22Rv1 (cell line): ENCODE measurements around the gene HEBP2.

ENCODE experiments used
- H3K27ac ChIP-seq: fragments of 450-650 bp; 2 replicates; pipeline ENCODE4 v1.5.1; 2017
- ZFX ChIP-seq: fragments of 450-650 bp; IDR thresholded peaks from 2 replicates; pipeline ENCODE4 v1.6.1; 2017; ENCODE audit warnings: antibody characterized with exemption, borderline replicate concordance
- TF ChIP-seq, protein P1 (sequence below): fragments of 450-650 bp; IDR thresholded peaks from 2 replicates; pipeline ENCODE4 v1.5.1; 2017; ENCODE audit warnings: mild to moderate bottlenecking

HEBP2 gene

GRCh38 chr6:138432063-138432356, 28.0 kb downstream of the HEBP2 start:
- no peak overlapping the region for H3K27ac ChIP-seq
- TF ChIP-seq ZFX: no peak
- TF ChIP-seq, protein P1, sequence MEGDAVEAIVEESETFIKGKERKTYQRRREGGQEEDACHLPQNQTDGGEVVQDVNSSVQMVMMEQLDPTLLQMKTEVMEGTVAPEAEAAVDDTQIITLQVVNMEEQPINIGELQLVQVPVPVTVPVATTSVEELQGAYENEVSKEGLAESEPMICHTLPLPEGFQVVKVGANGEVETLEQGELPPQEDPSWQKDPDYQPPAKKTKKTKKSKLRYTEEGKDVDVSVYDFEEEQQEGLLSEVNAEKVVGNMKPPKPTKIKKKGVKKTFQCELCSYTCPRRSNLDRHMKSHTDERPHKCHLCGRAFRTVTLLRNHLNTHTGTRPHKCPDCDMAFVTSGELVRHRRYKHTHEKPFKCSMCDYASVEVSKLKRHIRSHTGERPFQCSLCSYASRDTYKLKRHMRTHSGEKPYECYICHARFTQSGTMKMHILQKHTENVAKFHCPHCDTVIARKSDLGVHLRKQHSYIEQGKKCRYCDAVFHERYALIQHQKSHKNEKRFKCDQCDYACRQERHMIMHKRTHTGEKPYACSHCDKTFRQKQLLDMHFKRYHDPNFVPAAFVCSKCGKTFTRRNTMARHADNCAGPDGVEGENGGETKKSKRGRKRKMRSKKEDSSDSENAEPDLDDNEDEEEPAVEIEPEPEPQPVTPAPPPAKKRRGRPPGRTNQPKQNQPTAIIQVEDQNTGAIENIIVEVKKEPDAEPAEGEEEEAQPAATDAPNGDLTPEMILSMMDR: no peak

- no peak for TF ChIP-seq ZFX
- TF ChIP-seq, protein P1: no peak
- H3K27ac ChIP-seq: no peak overlapping the region
These were observed 30.1 kb downstream of the HEBP2 start for GRCh38 chr6:138434096-138434495.

DNA sequence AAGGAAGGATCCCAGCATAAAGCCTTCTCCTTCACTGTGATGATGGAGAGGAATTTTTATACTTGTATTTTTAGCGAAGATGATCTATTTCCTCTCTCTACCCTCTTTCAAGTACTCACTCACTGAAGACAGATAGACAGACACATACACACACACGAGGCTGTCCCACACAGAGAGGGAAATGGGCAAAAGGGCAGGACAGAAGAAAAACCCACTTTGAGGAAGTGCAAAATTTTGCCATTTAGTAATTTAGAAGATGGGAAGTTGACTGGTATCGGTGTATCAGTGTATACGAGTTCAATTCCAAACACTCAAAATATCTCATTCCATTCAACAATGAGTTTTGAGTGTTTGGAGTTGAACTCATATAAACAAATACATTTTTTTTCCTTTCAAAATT, 30.9 kb downstream of the HEBP2 start:
- H3K27ac ChIP-seq: no peak overlapping the region
- TF ChIP-seq, protein P1: no peak
- no peak for TF ChIP-seq ZFX

DNA sequence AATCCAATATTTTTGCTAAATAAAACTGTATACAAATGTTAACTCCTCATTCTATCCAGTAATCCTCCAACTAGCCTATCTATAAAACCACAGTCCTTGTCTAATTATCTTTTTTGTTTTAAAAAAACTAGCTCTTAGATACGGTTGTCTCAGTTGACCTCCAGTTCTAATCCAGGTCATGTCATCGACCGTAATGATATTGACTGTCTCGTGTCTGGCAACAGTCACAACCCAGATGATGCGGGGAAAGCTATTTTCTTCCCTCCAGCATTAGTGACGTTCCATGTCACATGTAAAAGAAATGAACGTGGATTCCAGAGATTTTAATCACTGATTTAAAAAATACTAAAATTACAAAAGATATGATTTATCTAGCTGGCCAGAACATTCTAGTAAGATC, 35.5 kb downstream of the HEBP2 start:
- H3K27ac ChIP-seq: no peak overlapping the region
- no peak for TF ChIP-seq ZFX
- TF ChIP-seq, protein P1: no peak

GRCh38 chr6:138440296-138440695, 36.3 kb downstream of the HEBP2 start:
- H3K27ac ChIP-seq: no peak overlapping the region
- TF ChIP-seq, protein P1: no peak
- no peak for TF ChIP-seq ZFX

DNA sequence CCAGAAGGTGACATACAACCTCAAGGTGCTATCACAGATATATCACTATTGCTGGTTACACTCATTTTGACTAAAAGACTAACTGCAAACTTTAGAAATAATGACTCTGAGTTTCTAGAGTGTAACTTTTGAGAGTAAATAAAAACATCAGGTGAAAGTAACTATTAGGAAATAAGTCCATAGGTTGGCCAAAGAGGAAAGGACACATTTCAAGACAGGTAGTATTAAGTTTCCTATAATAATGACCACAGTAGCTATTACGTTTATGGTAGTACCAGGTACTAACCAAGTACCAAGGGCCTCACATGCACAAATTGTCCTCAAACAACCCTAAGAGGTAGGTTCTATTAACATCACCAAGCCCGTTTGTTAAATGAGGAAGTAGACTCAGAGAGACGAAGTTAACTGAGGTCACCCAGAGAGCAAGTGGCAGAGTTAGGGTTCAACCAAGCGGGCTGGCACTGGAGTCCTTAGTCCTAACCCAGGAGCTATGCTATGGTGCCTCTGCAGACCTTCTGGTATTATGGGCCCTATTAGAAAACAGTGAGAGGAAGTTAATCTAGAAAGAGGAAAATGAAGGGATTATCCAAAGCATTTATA, 36.8 kb downstream of the HEBP2 start:
- TF ChIP-seq, protein P1: no peak
- TF ChIP-seq ZFX: no peak
- no peak overlapping the region for H3K27ac ChIP-seq

GRCh38 chr6:138441965-138442364, 37.9 kb downstream of the HEBP2 start:
- H3K27ac ChIP-seq: no peak overlapping the region
- no peak for TF ChIP-seq ZFX
- TF ChIP-seq, protein P1: no peak
